Keratinocyte (primary cell): ENCODE data around the gene DACH1. TPM values are rescaled to one million over a fixed set of nuclear protein-coding genes. Genes with fewer than 3 reads are reported as not detected.

Experiments
- DNase-seq: peaks from one replicate; pipeline ENCODE4 v3.0.0-alpha.2; 2011; ENCODE audit warnings: low read depth, missing footprints, low spot score
- FAIRE-seq: peaks from 2 replicates; lab custom pipeline; 2011; peaks lifted over from hg19 to GRCh38; lab: Jason Lieb, UNC
- H2AFZ ChIP-seq: 2 replicates; pipeline ENCODE4 v1.6.0; 2012; ENCODE audit warnings: low read length, control low read depth, inconsistent platforms; ENCODE audit not compliant: control insufficient read depth
- H3K27ac ChIP-seq: 2 replicates; pipeline ENCODE4 v1.5.1; 2011; ENCODE audit warnings: low read length; ENCODE audit not compliant: control insufficient read depth, insufficient read depth
- H3K27me3 ChIP-seq: 3 replicates; pipeline ENCODE4 v1.6.0; 2011; ENCODE audit warnings: low read length; ENCODE audit not compliant: control insufficient read depth, insufficient read depth; ENCODE audit errors: extremely low read depth
- H3K36me3 ChIP-seq, 2 experiments: 2 replicates in 1 of 2; 3 replicates in 1 of 2; pipeline ENCODE4 v1.5.1; 2011; ENCODE audit warnings: low read length in 2 of 2, mild to moderate bottlenecking in 1 of 2; ENCODE audit not compliant: control insufficient read depth in 2 of 2, insufficient read depth in 2 of 2; ENCODE audit errors: extremely low read depth in 1 of 2
- H3K4me1 ChIP-seq: 3 replicates; pipeline ENCODE4 v1.5.1; 2011; ENCODE audit warnings: low read length; ENCODE audit not compliant: control insufficient read depth, insufficient read depth; ENCODE audit errors: extremely low read depth
- H3K4me2 ChIP-seq: 3 replicates; pipeline ENCODE4 v1.6.0; 2011; ENCODE audit warnings: low read depth, low read length; ENCODE audit not compliant: control insufficient read depth, insufficient read depth; ENCODE audit errors: extremely low read depth
- H3K4me3 ChIP-seq, 3 experiments: fragments of 200-600 bp in 1 of 3; sonication (generic) in 1 of 3; 2 replicates in 2 of 3; 3 replicates in 1 of 3; pipeline ENCODE4 v1.5.1; 2011 to 2016; ENCODE audit warnings: low read length in 3 of 3, mild to moderate bottlenecking in 3 of 3, control low read depth in 2 of 3, inconsistent platforms in 1 of 3, low read depth in 1 of 3, mixed read lengths in 1 of 3, mixed run types in 1 of 3, moderate library complexity in 1 of 3; ENCODE audit not compliant: control insufficient read depth in 2 of 3, insufficient read depth in 2 of 3; ENCODE audit errors: extremely low read depth in 1 of 3
- H3K79me2 ChIP-seq: 2 replicates; pipeline ENCODE4 v1.6.0; 2012; ENCODE audit warnings: low read length; ENCODE audit not compliant: control insufficient read depth, insufficient read depth
- H3K9ac ChIP-seq: 3 replicates; pipeline ENCODE4 v1.6.0; 2011; ENCODE audit warnings: low read length; ENCODE audit not compliant: control insufficient read depth, insufficient read depth; ENCODE audit errors: extremely low read depth
- H3K9me1 ChIP-seq: 3 replicates; pipeline ENCODE4 v1.6.0; 2011; ENCODE audit warnings: low read length; ENCODE audit not compliant: control insufficient read depth, insufficient read depth; ENCODE audit errors: extremely low read depth
- H3K9me3 ChIP-seq: 2 replicates; pipeline ENCODE4 v1.5.1; 2012; ENCODE audit warnings: low read depth, low read length; ENCODE audit not compliant: control insufficient read depth
- H4K20me1 ChIP-seq: 3 replicates; pipeline ENCODE4 v1.6.0; 2011; ENCODE audit warnings: low read length; ENCODE audit not compliant: control insufficient read depth, insufficient read depth; ENCODE audit errors: extremely low read depth
- EZH2 ChIP-seq: IDR thresholded peaks from one replicate; pipeline ENCODE4 v1.6.1; 2012; ENCODE audit warnings: inconsistent platforms, mild to moderate bottlenecking, low read length, moderate library complexity
- dilution Hi-C: fragments of 300-500 bp; cut with MboI; formaldehyde crosslinking; loops from one replicate; pipeline ENCODE4 v1.7.0; 2020; ENCODE audit warnings: low sequenced_read_pairs; ENCODE audit not compliant: extremely low pct_ligation_motif_present
- polyA plus RNA-seq, 5 experiments: library from polyadenylated mRNA; depleted of rRNA in 3 of 5; stranded (reverse) in 3 of 5; stranded (forward) in 1 of 5; unstranded in 1 of 5; fragments of >200 nt; gene quantifications; 1 replicate in 1 of 5; 2 replicates in 3 of 5; 3 replicates in 1 of 5; pipeline versions ENCODE4 v1.2.1 to v1.2.3, GENCODE V29; 2011 to 2012; ENCODE audit warnings: missing spikeins in 2 of 5, low read depth in 1 of 5, low replicate concordance in 1 of 5
- TF ChIP-seq, protein P1 (sequence below), 3 experiments: IDR thresholded peaks in 1 of 3; conservative IDR thresholded peaks in 1 of 3; optimal IDR thresholded peaks in 1 of 3; 2 replicates in 2 of 3; 3 replicates in 1 of 3; pipeline versions ENCODE3 to v1.5.1; 2011; ENCODE audit warnings: low read length in 3 of 3, mild to moderate bottlenecking in 3 of 3, moderate library complexity in 2 of 3, control low read depth in 1 of 3, inconsistent platforms in 1 of 3; ENCODE audit not compliant: insufficient read depth in 2 of 3; ENCODE audit errors: extremely low read depth in 1 of 3

The DACH1 gene
- polyA plus RNA-seq, 1 donor (not counting 4 experiments of a cell fraction or from before 2014, with no cell fraction given), result not detected

DNA sequence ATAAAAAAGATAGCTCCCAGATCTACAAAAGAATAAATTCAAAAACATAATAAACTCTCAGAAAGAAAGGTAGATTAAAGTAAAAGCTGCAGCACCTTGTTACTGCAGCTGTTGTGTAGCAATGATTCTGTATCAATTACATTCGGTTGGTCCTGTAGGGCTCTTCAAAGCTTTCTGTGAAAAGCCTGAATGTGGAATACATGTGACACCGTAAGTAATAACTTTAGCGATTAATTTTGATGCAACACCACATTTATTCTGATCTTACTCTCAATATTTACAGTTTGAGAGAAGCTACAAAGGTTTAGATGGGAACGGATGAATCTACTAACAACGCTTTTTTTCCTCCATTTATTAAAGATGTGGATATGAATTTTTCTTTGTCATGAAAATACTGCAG lies 279.2 kb downstream of the DACH1 start:
- H3K79me2 ChIP-seq, result no peaks in the 10 kb centered on the region
- H3K9me1 ChIP-seq, result no peaks in the 10 kb centered on the region
- no peaks in the 10 kb centered on the region for H3K9me3 ChIP-seq
- dilution Hi-C loops, result no loop called here
- H3K4me1 ChIP-seq, result no peaks in the 10 kb centered on the region
- TF ChIP-seq EZH2, result no peak
- TF ChIP-seq, protein P1, sequence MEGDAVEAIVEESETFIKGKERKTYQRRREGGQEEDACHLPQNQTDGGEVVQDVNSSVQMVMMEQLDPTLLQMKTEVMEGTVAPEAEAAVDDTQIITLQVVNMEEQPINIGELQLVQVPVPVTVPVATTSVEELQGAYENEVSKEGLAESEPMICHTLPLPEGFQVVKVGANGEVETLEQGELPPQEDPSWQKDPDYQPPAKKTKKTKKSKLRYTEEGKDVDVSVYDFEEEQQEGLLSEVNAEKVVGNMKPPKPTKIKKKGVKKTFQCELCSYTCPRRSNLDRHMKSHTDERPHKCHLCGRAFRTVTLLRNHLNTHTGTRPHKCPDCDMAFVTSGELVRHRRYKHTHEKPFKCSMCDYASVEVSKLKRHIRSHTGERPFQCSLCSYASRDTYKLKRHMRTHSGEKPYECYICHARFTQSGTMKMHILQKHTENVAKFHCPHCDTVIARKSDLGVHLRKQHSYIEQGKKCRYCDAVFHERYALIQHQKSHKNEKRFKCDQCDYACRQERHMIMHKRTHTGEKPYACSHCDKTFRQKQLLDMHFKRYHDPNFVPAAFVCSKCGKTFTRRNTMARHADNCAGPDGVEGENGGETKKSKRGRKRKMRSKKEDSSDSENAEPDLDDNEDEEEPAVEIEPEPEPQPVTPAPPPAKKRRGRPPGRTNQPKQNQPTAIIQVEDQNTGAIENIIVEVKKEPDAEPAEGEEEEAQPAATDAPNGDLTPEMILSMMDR (optimal IDR thresholded peaks at IDR 0.05 in 1 of 3, IDR thresholded peaks at IDR 0.05 in 1 of 3, conservative IDR thresholded peaks at IDR 0.05 in 1 of 3; ENCODE audit: extremely low read depth in 1 of 3, insufficient read depth in 2 of 3, low read length in 3 of 3), result no peak
- no peaks in the 10 kb centered on the region for H4K20me1 ChIP-seq
- DNase-seq, result no peak
- H3K27ac ChIP-seq, result no peak overlapping the region
- FAIRE-seq, result no peak
- H3K36me3 ChIP-seq, result no peaks in the 10 kb centered on the region
- H2AFZ ChIP-seq, result no peak overlapping the region
- no peak overlapping the region for H3K9ac ChIP-seq
- H3K4me2 ChIP-seq, result no peak overlapping the region
- H3K27me3 ChIP-seq, result no peaks in the 10 kb centered on the region
- H3K4me3 ChIP-seq, result no peak overlapping the region

DNA sequence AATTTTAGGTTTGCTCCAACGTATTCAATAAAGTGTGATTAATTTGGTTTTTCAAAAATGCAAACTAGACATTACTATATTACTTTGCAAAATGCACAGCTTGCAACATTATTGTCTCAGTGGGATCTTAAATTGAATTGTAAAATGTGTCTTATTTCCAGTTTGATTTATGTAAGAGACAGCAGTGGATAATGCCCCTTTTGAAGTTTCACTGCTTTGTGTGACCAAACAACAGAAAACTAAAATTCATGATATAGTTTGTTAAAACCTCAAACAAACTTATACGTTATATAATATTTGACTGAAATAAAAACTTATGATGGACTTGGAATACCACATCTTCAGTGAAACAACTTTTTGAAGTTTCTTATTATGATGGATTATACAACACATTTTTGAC lies 279.8 kb downstream of the DACH1 start:
- H3K4me1 ChIP-seq, result no peaks in the 10 kb centered on the region
- H3K9me3 ChIP-seq, result no peaks in the 10 kb centered on the region
- no peak overlapping the region for H3K9ac ChIP-seq
- H3K27ac ChIP-seq, result no peak overlapping the region
- FAIRE-seq, result no peak
- H4K20me1 ChIP-seq, result no peaks in the 10 kb centered on the region
- TF ChIP-seq, protein P1 (optimal IDR thresholded peaks at IDR 0.05 in 1 of 3, IDR thresholded peaks at IDR 0.05 in 1 of 3, conservative IDR thresholded peaks at IDR 0.05 in 1 of 3; ENCODE audit: extremely low read depth in 1 of 3, insufficient read depth in 2 of 3, low read length in 3 of 3), result no peak
- no peak for TF ChIP-seq EZH2
- no peaks in the 10 kb centered on the region for H3K9me1 ChIP-seq
- no peak overlapping the region for H3K4me2 ChIP-seq
- no peak overlapping the region for H2AFZ ChIP-seq
- no peak for DNase-seq
- H3K4me3 ChIP-seq, result no peak overlapping the region
- dilution Hi-C loops, result no loop called here
- no peaks in the 10 kb centered on the region for H3K79me2 ChIP-seq
- no peaks in the 10 kb centered on the region for H3K36me3 ChIP-seq
- H3K27me3 ChIP-seq, result no peaks in the 10 kb centered on the region
